HepG2 (cell line): Measurements from ENCODE around the gene MPG. TPM values are rescaled to one million over a fixed set of nuclear protein-coding genes. Genes with fewer than 3 reads are reported as not detected.

Experiments used
- CBX5 ChIP-seq: sonication (generic); formaldehyde crosslinking; IDR thresholded peaks from 2 replicates; pipeline ENCODE4 v1.4.0; 2020; ENCODE audit warnings: missing genetic modification reagents, borderline replicate concordance
- FOXK1 ChIP-seq: sonication (generic); formaldehyde crosslinking; IDR thresholded peaks from 2 replicates; pipeline ENCODE4 v1.4.0; 2020; ENCODE audit warnings: low read depth, missing genetic modification reagents, borderline replicate concordance
- GATA4 ChIP-seq: sonication (generic); IDR thresholded peaks from 2 replicates; pipeline ENCODE4 v1.6.1; 2016; ENCODE audit warnings: antibody characterized with exemption, low read depth, borderline replicate concordance
- NFAT5 ChIP-seq: sonication (generic); formaldehyde crosslinking; IDR thresholded peaks from 2 replicates; pipeline ENCODE4 v1.4.0; 2020; ENCODE audit warnings: missing genetic modification reagents
- PRDM4 ChIP-seq: sonication (generic); formaldehyde crosslinking; IDR thresholded peaks from 2 replicates; pipeline ENCODE4 v1.9.0; 2021; ENCODE audit warnings: missing genetic modification reagents, borderline replicate concordance
- RBAK ChIP-seq: sonication (generic); formaldehyde crosslinking; IDR thresholded peaks from 2 replicates; pipeline ENCODE4 v1.5.1; 2020; ENCODE audit warnings: mild to moderate bottlenecking, missing genetic modification reagents
- RERE ChIP-seq: IDR thresholded peaks from 2 replicates; pipeline ENCODE4 v1.6.1; 2016; ENCODE audit warnings: low read depth, missing genetic modification reagents, missing compliant biosample characterization
- ZFP1 ChIP-seq: IDR thresholded peaks from 2 replicates; pipeline ENCODE4 v1.6.1; 2016
- ZNF124 ChIP-seq: sonication (generic); formaldehyde crosslinking; IDR thresholded peaks from 2 replicates; pipeline ENCODE4 v1.4.0; 2020; ENCODE audit warnings: missing genetic modification reagents
- ZNF205 ChIP-seq: IDR thresholded peaks from 2 replicates; pipeline ENCODE4 v1.6.1; 2018; ENCODE audit warnings: missing biosample characterization, missing genetic modification reagents
- ZNF441 ChIP-seq: sonication (generic); formaldehyde crosslinking; IDR thresholded peaks from 2 replicates; pipeline ENCODE4 v1.7.0; 2021; ENCODE audit warnings: missing genetic modification reagents, borderline replicate concordance
- ZNF460 ChIP-seq: sonication (generic); formaldehyde crosslinking; IDR thresholded peaks from 2 replicates; pipeline ENCODE4 v1.5.1; 2020; ENCODE audit warnings: missing genetic modification reagents, mild to moderate bottlenecking, borderline replicate concordance
- polyA plus RNA-seq, 8 experiments: library from polyadenylated mRNA; depleted of rRNA in 3 of 8; stranded (reverse) in 7 of 8; unstranded in 1 of 8; fragments of >200 nt; fragmentation: Illumina TruSeq in 4 of 8; extraction: Trizol in 4 of 8; gene quantifications; 2 replicates each; pipeline versions ENCODE4 v1.2.1 to v1.2.3, GENCODE V29; 2011 to 2016; ENCODE audit warnings: low read depth in 4 of 8, missing spikeins in 1 of 8, mixed read lengths in 1 of 8; ENCODE audit not compliant: insufficient read depth in 1 of 8
- total RNA-seq, 5 experiments: library from RNA; depleted of rRNA; stranded (reverse); fragments of >200 nt; fragmentation: Illumina TruSeq; extraction: Trizol; gene quantifications; 2 replicates each; pipeline ENCODE4 v1.2.3, GENCODE V29; 2016; ENCODE audit warnings: low read depth in 1 of 5
- TF ChIP-seq, protein P1 (sequence below): sonication (generic); formaldehyde crosslinking; IDR thresholded peaks from 2 replicates; pipeline ENCODE4 v1.4.0; 2020; ENCODE audit warnings: low read depth, missing genetic modification reagents

MPG gene
- total and polyA plus RNA-seq, 2 of the 13 experiments (the other 11 are each of a cell fraction or from before 2014, with no cell fraction given): 59.1 to 62.5 TPM

- no peak for TF ChIP-seq PRDM4 (CRISPR knock-in tag)
- no peak; the same call in 1 of the 2 replicates for TF ChIP-seq ZNF205
- no peak for TF ChIP-seq GATA4
- TF ChIP-seq ZNF124: 0 out of 2 replicates have a peak, but pooled peaks have one; percentile 56
- peak; percentile 74; the same call in 1 of the 2 replicates for TF ChIP-seq CBX5 (CRISPR knock-in tag)
- no peak for TF ChIP-seq ZNF441 (CRISPR knock-in tag)
- TF ChIP-seq, protein P1, sequence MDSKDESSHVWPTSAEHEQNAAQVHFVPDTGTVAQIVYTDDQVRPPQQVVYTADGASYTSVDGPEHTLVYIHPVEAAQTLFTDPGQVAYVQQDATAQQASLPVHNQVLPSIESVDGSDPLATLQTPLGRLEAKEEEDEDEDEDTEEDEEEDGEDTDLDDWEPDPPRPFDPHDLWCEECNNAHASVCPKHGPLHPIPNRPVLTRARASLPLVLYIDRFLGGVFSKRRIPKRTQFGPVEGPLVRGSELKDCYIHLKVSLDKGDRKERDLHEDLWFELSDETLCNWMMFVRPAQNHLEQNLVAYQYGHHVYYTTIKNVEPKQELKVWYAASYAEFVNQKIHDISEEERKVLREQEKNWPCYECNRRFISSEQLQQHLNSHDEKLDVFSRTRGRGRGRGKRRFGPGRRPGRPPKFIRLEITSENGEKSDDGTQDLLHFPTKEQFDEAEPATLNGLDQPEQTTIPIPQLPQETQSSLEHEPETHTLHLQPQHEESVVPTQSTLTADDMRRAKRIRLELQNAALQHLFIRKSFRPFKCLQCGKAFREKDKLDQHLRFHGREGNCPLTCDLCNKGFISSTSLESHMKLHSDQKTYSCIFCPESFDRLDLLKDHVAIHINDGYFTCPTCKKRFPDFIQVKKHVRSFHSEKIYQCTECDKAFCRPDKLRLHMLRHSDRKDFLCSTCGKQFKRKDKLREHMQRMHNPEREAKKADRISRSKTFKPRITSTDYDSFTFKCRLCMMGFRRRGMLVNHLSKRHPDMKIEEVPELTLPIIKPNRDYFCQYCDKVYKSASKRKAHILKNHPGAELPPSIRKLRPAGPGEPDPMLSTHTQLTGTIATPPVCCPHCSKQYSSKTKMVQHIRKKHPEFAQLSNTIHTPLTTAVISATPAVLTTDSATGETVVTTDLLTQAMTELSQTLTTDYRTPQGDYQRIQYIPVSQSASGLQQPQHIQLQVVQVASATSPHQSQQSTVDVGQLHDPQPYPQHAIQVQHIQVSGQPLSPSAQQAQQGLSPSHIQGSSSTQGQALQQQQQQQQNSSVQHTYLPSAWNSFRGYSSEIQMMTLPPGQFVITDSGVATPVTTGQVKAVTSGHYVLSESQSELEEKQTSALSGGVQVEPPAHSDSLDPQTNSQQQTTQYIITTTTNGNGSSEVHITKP: no peak
- TF ChIP-seq ZNF460 (CRISPR knock-in tag): no peak
- no peak for TF ChIP-seq ZFP1 (CRISPR knock-in tag)
- no peak for TF ChIP-seq NFAT5
- no peak for TF ChIP-seq FOXK1 (CRISPR knock-in tag)
- TF ChIP-seq RBAK (CRISPR knock-in tag): no peak
- no peak for TF ChIP-seq RERE (CRISPR knock-in tag)
Observed at GRCh38 chr16:96935-97381, 18.9 kb downstream of the MPG start (continued).
